ENCODE measurements around the gene TMCC1.

GRCh38 chr3:129919806-129920205 lies 26.3 kb upstream of the TMCC1 start:
- no peak for TF ChIP-seq POLR2A (IDR thresholded peaks at IDR 0.05)
- no peak for TF ChIP-seq CTCF (IDR thresholded peaks at IDR 0.05)

All from right lobe of liver (tissue), 4 donors.